HEK293 (cell line): ENCODE measurements around the gene ROR2.

ENCODE experiments used
- PRDM10 ChIP-seq: fragments of 450-650 bp; formaldehyde crosslinking; IDR thresholded peaks from 2 replicates; pipeline ENCODE4 v1.5.1; 2016; ENCODE audit warnings: missing biosample characterization, missing genetic modification characterization
- REPIN1 ChIP-seq: fragments of 450-650 bp; formaldehyde crosslinking; IDR thresholded peaks from 2 replicates; pipeline ENCODE4 v1.5.1; 2017; ENCODE audit warnings: missing biosample characterization, missing genetic modification characterization, low read depth
- SCRT1 ChIP-seq: fragments of 450-650 bp; formaldehyde crosslinking; IDR thresholded peaks from 2 replicates; pipeline ENCODE4 v1.5.1; 2016; ENCODE audit warnings: missing biosample characterization, missing genetic modification characterization, borderline replicate concordance
- ZNF19 ChIP-seq: fragments of 450-650 bp; formaldehyde crosslinking; IDR thresholded peaks from 2 replicates; pipeline ENCODE4; 2016; ENCODE audit warnings: missing biosample characterization, missing genetic modification characterization, low read depth
- ZNF248 ChIP-seq: fragments of 450-650 bp; formaldehyde crosslinking; IDR thresholded peaks from 2 replicates; pipeline ENCODE4 v1.5.1; 2017; ENCODE audit warnings: missing biosample characterization, missing genetic modification characterization
- ZNF302 ChIP-seq: fragments of 450-650 bp; formaldehyde crosslinking; IDR thresholded peaks from 2 replicates; pipeline ENCODE4 v1.5.1; 2016; ENCODE audit warnings: missing biosample characterization, missing genetic modification characterization, low read depth
- TF ChIP-seq, protein P1 (sequence below): fragments of 450-650 bp; formaldehyde crosslinking; IDR thresholded peaks from 2 replicates; pipeline ENCODE4 v1.5.1; 2016; ENCODE audit warnings: missing biosample characterization, missing genetic modification characterization
- TF ChIP-seq, protein P2 (sequence below): fragments of 450-650 bp; formaldehyde crosslinking; IDR thresholded peaks from 2 replicates; pipeline ENCODE4 v1.5.1; 2017; ENCODE audit warnings: missing biosample characterization, missing genetic modification characterization

DNA sequence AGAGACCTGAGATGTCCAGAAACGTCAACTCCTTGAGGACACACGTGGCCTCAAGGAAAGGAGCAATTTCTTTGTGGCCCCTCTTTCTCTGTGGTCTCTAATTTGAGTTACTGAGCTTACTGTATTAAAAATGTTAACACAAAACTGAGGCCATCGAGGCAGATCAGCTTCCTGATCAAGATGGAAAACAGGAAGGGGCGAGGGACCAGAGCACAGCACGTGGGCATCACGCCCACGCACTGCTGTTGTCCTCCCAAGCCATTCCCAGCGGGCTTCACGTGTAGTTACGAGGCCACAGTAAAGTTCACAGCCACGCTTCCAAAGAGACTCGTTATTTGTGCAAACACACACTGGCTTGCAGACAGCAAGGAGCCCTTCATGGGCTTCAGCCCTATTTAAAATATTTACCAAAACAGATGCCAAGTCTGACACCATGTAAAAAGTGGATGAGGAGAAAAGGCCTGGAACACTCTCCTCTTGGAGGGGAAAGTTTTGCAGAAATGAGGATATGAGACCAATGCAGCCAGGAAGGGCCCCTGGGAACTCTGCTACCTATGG lies 149.5 kb downstream of the ROR2 start:
- TF ChIP-seq ZNF302 (tag by site-specific recombination): no peak
- TF ChIP-seq, protein P1, sequence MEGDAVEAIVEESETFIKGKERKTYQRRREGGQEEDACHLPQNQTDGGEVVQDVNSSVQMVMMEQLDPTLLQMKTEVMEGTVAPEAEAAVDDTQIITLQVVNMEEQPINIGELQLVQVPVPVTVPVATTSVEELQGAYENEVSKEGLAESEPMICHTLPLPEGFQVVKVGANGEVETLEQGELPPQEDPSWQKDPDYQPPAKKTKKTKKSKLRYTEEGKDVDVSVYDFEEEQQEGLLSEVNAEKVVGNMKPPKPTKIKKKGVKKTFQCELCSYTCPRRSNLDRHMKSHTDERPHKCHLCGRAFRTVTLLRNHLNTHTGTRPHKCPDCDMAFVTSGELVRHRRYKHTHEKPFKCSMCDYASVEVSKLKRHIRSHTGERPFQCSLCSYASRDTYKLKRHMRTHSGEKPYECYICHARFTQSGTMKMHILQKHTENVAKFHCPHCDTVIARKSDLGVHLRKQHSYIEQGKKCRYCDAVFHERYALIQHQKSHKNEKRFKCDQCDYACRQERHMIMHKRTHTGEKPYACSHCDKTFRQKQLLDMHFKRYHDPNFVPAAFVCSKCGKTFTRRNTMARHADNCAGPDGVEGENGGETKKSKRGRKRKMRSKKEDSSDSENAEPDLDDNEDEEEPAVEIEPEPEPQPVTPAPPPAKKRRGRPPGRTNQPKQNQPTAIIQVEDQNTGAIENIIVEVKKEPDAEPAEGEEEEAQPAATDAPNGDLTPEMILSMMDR (tag by site-specific recombination): no peak
- TF ChIP-seq ZNF248 (tag by site-specific recombination): no peak
- TF ChIP-seq PRDM10 (tag by site-specific recombination): no peak
- TF ChIP-seq SCRT1 (tag by site-specific recombination): no peak
- no peak for TF ChIP-seq ZNF19
- no peak for TF ChIP-seq REPIN1 (tag by site-specific recombination)
- TF ChIP-seq, protein P2, sequence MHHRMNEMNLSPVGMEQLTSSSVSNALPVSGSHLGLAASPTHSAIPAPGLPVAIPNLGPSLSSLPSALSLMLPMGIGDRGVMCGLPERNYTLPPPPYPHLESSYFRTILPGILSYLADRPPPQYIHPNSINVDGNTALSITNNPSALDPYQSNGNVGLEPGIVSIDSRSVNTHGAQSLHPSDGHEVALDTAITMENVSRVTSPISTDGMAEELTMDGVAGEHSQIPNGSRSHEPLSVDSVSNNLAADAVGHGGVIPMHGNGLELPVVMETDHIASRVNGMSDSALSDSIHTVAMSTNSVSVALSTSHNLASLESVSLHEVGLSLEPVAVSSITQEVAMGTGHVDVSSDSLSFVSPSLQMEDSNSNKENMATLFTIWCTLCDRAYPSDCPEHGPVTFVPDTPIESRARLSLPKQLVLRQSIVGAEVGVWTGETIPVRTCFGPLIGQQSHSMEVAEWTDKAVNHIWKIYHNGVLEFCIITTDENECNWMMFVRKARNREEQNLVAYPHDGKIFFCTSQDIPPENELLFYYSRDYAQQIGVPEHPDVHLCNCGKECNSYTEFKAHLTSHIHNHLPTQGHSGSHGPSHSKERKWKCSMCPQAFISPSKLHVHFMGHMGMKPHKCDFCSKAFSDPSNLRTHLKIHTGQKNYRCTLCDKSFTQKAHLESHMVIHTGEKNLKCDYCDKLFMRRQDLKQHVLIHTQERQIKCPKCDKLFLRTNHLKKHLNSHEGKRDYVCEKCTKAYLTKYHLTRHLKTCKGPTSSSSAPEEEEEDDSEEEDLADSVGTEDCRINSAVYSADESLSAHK (tag by site-specific recombination): no peak
